GM19328 (cell line): ENCODE results near the gene WNT9A.
"Not testable (repeated sequence)": the region's sequence is repeated elsewhere in the genome, so short reads cannot be mapped to it uniquely, and the experiment has no call there.

Experiments
- ATAC-seq: cut with Tn5 transposase; IDR thresholded peaks from one replicate; pipeline ENCODE4 v1.9.1; 2021; ENCODE audit warnings: mild to moderate bottlenecking, moderate library complexity; ENCODE audit not compliant: unreplicated experiment

WNT9A gene, protein sequence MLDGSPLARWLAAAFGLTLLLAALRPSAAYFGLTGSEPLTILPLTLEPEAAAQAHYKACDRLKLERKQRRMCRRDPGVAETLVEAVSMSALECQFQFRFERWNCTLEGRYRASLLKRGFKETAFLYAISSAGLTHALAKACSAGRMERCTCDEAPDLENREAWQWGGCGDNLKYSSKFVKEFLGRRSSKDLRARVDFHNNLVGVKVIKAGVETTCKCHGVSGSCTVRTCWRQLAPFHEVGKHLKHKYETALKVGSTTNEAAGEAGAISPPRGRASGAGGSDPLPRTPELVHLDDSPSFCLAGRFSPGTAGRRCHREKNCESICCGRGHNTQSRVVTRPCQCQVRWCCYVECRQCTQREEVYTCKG

GRCh38 chr1:227947676-227948492, at the start of gene WNT9A:
WNT9A (minus strand) TSS chr1:227947932; CDS start chr1:227947887, 45 bp downstream.
- ATAC-seq = no peak

DNA sequence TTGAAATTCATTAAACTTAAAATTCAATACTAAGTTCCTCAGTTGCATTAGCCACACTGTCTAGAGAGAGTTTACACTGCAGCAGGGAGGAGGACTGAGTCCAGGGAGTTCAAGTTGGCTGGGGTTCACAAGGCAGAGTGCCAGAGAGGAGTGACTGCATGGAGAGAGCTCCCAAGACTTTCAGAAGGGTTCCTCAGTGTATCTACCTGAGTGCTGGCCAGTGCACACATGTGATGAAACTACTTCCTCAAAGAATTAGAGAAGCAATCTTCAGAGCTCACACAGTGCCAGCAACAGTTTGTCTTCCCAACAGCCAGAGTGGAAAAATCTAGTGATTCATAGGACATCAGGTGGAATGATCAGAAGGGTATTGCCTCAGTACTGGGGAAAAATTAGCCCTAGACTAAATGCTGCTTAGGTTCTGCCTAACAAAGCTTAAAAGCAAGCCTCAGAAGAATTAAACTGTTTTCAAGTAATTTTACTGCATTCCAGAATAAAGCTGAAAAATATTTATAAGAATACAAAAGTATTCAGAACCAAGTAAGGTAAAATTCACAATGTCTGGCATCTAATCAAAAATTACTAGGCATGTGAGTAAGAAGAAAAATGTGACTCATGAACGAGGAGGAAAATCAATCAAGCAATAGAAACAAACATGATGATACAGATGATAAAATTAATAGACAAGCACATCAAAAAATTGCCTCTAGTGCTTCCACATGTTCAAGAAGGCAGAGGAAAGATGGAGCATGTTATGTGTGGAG, 48.6 kb upstream of the WNT9A start:
- ATAC-seq = no peak

DNA sequence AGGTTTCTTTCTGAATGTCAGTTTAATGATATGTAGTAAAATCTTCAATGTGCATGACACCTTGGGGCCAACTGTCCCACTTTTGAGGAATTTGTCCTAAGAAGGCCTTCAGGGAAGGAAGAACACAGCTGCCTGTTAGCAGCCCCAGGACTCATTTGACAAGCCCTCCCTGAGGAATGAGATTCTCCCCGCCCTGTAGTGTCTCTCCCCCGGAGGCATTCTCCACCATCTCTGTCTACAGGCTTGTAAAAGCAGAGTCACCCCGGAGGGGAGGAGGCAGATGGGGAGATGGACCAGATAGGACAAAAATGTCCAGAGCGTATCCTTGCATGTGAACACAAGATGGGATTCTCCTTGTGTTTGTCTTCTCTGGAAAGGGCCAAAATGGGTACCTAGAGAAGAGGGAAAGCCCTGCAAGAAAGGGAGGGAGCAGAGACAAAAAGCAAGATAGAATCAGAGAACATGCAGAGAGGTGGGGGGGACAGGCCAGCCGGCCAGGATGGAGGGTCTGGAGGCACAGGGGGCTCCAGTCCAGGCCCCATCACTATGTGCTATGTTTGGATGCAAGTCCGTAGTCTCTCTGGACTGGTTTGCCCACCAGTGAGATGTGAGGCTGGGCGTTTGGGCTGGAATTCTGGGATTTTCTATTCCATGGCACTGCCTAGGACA, 47.0 kb upstream of the WNT9A start:
- ATAC-seq = no peak

- no peak for ATAC-seq
Measured at GRCh38 chr1:227987181-227987580, 39.4 kb upstream of the WNT9A start.

DNA sequence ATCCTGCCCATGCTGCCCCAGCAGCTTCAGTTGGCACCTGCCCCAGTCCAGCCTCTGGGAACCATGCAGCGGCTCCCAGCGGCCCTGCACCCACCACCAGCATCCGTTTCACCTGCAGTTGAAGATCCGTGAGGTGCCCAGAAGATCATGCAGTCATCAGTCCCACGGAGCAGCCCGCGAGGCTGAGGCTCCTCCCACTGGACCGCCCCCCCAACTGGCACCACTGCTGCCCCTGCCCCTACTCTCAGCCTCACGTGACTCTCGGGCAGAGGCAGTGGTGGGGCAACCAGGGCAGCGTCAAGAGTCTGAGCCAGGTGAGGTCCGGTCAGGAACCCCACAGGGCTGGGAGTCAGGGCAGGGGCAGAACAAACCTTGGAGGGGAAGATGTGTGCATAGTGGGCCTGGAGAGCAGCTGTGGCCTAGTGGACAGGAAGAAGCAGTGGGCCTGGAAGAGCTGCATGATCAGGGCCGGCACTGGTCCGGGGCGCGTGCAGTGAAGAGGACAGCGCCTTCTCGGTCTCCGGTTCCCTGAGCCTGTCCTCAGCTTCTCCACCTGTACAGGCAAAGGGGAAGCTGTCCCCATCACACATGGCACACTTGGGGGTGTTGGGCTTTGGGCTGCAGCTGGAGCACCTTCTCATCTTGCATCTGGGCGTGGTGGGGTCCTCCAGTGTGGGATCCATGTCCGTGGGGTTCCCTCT, 28.0 kb upstream of the WNT9A start:
- not testable (repeated sequence) for ATAC-seq

- ATAC-seq = not testable (repeated sequence)
Measured at GRCh38 chr1:227973724-227974288, 26.1 kb upstream of the WNT9A start.

DNA sequence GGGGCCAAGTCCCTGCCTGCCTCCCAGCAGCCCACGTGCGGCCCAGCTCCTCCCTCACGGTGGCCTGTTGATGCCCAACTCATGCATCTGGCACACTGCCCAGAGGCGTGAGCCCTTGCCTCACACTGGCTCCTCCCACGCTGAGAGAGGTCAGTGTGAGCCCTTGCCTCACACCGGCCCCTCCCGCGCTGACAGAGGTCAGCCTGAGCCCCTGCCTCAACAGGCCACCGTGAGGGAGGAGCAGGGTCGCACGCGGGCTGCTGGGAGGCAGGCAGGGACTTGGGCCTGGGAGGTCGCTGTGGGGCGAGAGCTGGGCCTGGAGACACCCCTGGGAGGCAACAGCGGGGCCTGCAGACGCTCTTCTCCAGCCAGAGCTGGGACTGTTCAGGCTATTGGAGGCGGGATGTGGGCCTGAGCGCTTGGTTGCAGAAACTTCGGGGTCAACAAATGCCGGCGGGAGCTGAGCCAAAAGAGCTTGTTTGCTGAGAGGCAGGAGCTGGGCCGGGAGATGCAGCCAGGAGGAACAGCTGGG, 25.2 kb upstream of the WNT9A start:
- not testable (repeated sequence) for ATAC-seq

DNA sequence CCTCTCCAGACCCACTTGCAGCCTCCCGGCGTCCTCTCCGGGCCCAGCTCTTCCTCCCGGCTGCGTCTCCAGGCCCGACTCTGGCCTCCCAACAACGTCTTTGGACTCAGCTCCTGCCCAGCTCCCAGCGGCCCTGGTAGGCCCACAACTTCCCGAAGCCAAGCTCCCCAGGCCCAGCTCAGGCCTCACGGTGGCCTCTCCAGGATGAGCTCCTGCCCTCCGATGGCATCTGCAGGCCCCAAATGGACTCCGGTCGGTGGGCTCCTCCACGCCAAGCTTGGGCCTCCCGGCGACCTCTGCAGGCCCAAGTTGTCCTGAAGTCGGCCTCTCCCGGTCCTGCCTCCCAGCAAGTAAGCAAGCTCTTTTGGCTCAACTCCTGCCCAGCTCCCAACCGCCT, 24.5 kb upstream of the WNT9A start:
- ATAC-seq = not testable (repeated sequence)

GRCh38 chr1:227971643-227972282, 24.0 kb upstream of the WNT9A start:
- not testable (repeated sequence) for ATAC-seq

- not testable (repeated sequence) for ATAC-seq
Measured at GRCh38 chr1:227971216-227971615, 23.5 kb upstream of the WNT9A start.

DNA sequence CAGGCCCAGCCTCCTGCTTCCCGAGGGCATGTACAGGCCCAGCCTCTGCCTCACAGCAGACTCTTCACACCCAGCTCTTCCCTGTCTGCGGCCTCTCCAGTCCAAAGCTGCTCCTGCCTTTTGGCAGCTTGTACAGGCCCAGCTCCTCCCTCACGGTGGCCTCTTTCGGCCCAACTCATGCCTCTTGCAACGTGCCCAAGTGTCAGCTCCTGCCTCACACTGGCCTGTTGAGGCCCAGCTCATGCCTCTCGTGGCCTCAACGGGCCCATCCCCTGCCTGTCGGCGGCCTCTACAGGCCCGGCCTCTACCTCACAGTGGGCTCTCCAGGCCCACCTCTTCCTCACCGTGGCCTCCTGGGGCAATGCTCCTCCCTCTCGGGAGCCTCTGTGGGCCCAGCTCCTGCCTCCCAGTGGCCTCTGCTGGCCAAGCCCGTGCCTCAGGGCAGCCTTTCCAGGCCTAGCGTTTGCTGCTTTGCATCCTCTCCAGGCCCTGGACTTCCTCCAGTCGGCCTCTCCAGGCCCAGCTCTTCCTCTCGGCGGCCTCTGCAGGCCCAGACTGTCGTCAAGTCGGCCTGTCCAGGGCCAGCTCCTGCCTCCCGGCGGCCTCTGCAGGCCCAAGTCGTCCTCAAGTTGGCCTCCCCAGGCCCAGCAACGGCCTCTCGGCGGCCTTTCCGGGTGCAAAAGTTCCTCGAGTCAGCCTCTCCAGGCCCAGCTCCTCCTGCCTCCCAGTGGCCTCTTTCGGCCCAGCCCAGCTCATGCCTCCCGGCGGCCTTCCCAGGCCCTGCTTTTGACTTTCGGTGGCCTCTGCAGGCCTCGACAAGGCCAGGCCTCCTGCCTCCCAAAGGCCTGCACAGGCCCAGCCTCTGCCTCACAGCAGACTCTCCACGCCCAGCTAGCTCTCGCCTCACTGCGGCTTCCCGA, 22.6 kb upstream of the WNT9A start:
- ATAC-seq = not testable (repeated sequence)

GRCh38 chr1:227967815-227968214, 20.1 kb upstream of the WNT9A start:
- ATAC-seq = not testable (repeated sequence)

DNA sequence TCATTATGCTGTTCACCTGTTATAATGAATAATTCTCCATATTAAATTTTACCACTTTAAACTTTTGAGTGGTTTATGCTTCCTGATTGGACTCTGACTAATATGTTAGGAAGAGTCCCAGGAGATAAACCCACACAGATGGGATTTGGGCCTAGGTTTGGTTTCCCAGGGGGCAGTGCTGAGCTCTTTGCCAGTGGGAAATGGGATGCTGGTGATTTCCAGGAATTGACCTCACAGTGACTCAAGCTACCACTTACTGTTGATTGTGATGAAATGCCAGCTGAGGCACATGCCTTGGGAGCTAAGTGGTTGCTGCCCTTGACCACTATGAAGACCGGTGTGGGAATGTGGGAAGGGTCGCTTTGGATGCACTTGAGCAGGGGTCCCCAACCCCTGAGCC, 19.0 kb upstream of the WNT9A start:
- not testable (repeated sequence) for ATAC-seq

DNA sequence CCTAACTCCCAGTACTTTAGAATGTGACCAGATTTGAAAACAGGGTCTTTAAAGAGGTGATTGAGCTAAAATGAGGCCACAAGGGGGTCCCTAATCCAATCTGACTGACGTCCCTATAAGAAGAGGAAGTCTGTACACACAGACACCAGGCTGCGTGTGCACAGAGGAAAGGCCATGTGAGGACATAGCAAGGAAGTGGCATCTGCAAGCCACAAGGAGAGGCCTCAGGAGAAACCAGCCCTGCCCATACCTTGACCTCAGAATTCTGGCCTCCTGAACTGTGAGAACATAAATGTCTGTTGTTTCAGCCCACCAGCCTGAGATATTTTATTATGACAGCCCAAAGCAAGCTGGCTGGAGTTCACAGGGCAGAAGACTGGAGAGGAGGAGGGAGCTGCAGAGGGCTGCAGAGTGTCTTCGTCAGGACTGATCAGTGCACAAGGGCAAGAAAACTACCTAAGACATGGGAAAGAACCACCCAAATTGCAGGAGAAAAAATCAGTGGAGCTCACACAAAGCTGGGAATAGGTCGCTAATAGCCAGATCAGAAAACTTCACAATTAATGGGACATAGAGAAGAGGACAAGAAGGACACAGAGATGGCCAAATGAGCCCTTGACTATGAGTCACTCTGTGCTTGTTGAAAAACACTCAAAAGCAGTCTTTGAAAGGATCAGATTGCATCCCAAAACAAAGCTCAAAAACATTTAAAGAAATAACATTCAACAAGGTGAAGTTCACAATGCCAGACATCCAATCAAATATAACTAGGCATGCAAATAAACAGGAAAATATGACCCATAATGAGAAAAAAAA, 14.1 kb upstream of the WNT9A start:
- ATAC-seq = no peak

DNA sequence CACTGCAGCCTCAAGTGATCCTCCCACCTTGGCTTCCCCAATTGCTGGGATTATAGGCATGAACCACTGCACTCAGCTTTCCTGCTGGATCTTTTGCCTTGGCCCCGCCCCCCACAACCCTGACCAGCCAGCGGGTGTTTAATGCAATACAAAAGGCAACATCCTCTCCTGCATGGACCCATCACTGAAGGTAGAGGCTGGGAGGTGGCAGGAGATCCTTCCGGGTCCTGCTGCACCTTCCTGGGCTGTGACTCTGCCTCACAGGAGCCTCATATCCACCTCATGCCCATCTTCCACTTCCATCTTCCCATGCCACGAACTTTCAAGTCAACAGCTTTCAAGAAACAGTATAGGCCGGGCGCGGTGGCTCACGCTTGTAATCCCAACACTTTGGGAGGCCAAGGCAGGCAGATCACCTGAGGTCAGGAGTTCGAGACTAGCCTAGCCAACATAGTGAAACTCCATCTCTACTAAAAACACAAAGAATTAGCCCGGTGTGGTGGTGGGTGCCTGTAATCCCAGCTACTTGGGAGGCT, 11.7 kb upstream of the WNT9A start:
- no peak for ATAC-seq

GRCh38 chr1:227958617-227959324, 11.0 kb upstream of the WNT9A start:
- ATAC-seq = no peak
